ENCODE measurements around the gene IFNAR1.

DNA sequence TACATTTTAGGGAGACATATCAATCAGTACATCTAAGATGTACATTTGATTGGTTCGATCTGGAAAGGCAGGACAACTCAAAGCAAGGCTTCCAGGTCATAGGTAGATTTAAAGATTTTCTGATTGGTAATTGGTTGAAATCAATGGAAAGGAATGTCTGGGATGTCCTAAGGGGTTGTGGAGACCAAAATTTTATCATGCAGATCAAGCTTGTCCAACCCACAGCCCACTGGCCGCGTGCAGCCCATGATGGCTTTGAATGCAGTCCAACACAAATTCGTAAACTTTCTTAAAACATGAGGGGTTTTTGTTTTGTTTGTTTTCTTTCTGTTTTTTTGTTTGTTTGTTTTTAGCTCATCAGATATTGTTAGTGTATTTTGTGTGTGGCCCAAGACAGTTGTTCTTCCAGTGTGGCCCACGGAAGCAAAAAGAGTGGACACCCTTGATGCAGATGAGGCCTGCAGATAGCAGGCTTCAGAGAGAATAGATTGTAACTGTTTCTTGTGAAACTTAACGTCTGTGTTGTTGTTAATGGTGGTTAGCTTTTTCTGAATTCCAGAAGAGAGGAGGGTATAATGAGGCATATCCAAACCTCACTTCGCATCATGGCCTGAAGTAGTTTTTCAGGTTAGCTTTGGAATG, 3.1 kb downstream of the IFNAR1 start:
- TF ChIP-seq, protein P1, sequence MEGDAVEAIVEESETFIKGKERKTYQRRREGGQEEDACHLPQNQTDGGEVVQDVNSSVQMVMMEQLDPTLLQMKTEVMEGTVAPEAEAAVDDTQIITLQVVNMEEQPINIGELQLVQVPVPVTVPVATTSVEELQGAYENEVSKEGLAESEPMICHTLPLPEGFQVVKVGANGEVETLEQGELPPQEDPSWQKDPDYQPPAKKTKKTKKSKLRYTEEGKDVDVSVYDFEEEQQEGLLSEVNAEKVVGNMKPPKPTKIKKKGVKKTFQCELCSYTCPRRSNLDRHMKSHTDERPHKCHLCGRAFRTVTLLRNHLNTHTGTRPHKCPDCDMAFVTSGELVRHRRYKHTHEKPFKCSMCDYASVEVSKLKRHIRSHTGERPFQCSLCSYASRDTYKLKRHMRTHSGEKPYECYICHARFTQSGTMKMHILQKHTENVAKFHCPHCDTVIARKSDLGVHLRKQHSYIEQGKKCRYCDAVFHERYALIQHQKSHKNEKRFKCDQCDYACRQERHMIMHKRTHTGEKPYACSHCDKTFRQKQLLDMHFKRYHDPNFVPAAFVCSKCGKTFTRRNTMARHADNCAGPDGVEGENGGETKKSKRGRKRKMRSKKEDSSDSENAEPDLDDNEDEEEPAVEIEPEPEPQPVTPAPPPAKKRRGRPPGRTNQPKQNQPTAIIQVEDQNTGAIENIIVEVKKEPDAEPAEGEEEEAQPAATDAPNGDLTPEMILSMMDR (IDR thresholded peaks at IDR 0.05) = no peak
- no peak for TF ChIP-seq EZH2 (IDR thresholded peaks at IDR 0.05; ENCODE audit: borderline replicate concordance, insufficient read depth, low read depth, low read length, poor library complexity, severe bottlenecking)
